ENCODE measurements around the gene NSMF.

DNA sequence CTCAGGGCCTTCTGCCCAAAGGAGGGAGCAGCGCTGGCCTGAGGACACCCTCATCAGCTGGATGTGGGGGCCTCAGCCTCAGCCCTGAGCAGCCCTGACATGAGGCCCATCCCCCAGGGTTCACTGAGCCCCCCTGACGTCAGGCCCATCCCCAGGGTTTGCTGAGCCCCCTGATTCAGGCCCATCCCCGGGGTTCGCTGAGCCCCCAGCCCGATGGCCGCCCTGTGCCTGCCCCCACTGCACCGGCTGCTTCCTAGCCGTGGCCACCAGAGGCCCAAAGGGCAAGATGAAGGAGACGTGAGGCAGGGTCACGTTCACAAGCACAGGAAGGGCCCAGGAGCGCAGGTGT, 19.5 kb upstream of the NSMF start:
- TF ChIP-seq, protein P1, sequence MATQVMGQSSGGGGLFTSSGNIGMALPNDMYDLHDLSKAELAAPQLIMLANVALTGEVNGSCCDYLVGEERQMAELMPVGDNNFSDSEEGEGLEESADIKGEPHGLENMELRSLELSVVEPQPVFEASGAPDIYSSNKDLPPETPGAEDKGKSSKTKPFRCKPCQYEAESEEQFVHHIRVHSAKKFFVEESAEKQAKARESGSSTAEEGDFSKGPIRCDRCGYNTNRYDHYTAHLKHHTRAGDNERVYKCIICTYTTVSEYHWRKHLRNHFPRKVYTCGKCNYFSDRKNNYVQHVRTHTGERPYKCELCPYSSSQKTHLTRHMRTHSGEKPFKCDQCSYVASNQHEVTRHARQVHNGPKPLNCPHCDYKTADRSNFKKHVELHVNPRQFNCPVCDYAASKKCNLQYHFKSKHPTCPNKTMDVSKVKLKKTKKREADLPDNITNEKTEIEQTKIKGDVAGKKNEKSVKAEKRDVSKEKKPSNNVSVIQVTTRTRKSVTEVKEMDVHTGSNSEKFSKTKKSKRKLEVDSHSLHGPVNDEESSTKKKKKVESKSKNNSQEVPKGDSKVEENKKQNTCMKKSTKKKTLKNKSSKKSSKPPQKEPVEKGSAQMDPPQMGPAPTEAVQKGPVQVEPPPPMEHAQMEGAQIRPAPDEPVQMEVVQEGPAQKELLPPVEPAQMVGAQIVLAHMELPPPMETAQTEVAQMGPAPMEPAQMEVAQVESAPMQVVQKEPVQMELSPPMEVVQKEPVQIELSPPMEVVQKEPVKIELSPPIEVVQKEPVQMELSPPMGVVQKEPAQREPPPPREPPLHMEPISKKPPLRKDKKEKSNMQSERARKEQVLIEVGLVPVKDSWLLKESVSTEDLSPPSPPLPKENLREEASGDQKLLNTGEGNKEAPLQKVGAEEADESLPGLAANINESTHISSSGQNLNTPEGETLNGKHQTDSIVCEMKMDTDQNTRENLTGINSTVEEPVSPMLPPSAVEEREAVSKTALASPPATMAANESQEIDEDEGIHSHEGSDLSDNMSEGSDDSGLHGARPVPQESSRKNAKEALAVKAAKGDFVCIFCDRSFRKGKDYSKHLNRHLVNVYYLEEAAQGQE (IDR thresholded peaks at IDR 0.05; ENCODE audit: low read depth, low read length), result no peak
- TF ChIP-seq EP300 (IDR thresholded peaks at IDR 0.05; ENCODE audit: borderline replicate concordance in 1 of 2, low read depth in 1 of 2, low read length in 1 of 2) (no peak), TAF1 (IDR thresholded peaks at IDR 0.05; ENCODE audit: borderline replicate concordance, low read depth, low read length) (no peak), POLR2AphosphoS5 (IDR thresholded peaks at IDR 0.05; ENCODE audit: low read depth, low read length) (no peak), ELF1 (IDR thresholded peaks at IDR 0.05) (no peak), EZH2phosphoT487 (IDR thresholded peaks at IDR 0.05; ENCODE audit: borderline replicate concordance, low read depth) (no peak), FOXM1 (IDR thresholded peaks at IDR 0.05; ENCODE audit: low read depth) (no peak), RAD21 (IDR thresholded peaks at IDR 0.05; ENCODE audit: low read length) (no peak), MXI1 (IDR thresholded peaks at IDR 0.05; ENCODE audit: low read depth, low read length) (no peak), CHD2 (IDR thresholded peaks at IDR 0.05; ENCODE audit: low read length, partially characterized antibody) (no peak), NRF1 (IDR thresholded peaks at IDR 0.05; ENCODE audit: low read depth, low read length) (no peak)
- TF ChIP-seq, protein P2, sequence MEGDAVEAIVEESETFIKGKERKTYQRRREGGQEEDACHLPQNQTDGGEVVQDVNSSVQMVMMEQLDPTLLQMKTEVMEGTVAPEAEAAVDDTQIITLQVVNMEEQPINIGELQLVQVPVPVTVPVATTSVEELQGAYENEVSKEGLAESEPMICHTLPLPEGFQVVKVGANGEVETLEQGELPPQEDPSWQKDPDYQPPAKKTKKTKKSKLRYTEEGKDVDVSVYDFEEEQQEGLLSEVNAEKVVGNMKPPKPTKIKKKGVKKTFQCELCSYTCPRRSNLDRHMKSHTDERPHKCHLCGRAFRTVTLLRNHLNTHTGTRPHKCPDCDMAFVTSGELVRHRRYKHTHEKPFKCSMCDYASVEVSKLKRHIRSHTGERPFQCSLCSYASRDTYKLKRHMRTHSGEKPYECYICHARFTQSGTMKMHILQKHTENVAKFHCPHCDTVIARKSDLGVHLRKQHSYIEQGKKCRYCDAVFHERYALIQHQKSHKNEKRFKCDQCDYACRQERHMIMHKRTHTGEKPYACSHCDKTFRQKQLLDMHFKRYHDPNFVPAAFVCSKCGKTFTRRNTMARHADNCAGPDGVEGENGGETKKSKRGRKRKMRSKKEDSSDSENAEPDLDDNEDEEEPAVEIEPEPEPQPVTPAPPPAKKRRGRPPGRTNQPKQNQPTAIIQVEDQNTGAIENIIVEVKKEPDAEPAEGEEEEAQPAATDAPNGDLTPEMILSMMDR (IDR thresholded peaks at IDR 0.05), result no peak
- TF ChIP-seq, protein P3, sequence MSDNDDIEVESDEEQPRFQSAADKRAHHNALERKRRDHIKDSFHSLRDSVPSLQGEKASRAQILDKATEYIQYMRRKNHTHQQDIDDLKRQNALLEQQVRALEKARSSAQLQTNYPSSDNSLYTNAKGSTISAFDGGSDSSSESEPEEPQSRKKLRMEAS (IDR thresholded peaks at IDR 0.05; ENCODE audit: low read depth), result no peak
